NB4 (cell line): ENCODE data around the gene GATA5.

Source experiments
- MYC ChIP-seq: IDR thresholded peaks from 2 replicates; pipeline ENCODE4 v1.6.1; 2011; ENCODE audit warnings: low read depth, low read length
- POLR2A ChIP-seq: IDR thresholded peaks from 2 replicates; pipeline ENCODE4 v1.6.1; 2011; ENCODE audit warnings: mild to moderate bottlenecking; ENCODE audit not compliant: insufficient read length; ENCODE audit errors: extremely low read depth
- TF ChIP-seq, protein P1 (sequence below): IDR thresholded peaks from 2 replicates; pipeline ENCODE4 v1.6.1; 2011; ENCODE audit warnings: low read depth, low read length
- TF ChIP-seq, protein P2 (sequence below): IDR thresholded peaks from one replicate; pipeline ENCODE4 v1.5.1; 2012; ENCODE audit warnings: low read depth, low read length

DNA sequence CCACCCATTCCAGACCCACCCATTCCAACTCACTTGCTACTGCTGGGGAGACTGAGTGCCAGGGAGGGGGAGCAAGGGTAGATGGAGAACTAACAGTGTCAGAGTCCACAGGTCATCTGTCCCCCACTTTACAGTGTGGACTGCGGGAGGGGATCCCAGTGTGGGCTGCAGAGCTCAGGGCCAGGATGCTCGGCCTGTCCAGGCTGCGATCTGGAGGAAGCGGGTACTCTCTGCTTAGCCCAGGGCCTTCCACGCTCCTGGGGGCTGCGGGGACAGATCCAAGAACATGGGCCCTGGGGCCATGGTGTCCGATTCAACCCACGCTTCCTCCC lies 14.1 kb upstream of the GATA5 start:
- TF ChIP-seq, protein P1, sequence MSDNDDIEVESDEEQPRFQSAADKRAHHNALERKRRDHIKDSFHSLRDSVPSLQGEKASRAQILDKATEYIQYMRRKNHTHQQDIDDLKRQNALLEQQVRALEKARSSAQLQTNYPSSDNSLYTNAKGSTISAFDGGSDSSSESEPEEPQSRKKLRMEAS: no peak
- TF ChIP-seq, protein P2, sequence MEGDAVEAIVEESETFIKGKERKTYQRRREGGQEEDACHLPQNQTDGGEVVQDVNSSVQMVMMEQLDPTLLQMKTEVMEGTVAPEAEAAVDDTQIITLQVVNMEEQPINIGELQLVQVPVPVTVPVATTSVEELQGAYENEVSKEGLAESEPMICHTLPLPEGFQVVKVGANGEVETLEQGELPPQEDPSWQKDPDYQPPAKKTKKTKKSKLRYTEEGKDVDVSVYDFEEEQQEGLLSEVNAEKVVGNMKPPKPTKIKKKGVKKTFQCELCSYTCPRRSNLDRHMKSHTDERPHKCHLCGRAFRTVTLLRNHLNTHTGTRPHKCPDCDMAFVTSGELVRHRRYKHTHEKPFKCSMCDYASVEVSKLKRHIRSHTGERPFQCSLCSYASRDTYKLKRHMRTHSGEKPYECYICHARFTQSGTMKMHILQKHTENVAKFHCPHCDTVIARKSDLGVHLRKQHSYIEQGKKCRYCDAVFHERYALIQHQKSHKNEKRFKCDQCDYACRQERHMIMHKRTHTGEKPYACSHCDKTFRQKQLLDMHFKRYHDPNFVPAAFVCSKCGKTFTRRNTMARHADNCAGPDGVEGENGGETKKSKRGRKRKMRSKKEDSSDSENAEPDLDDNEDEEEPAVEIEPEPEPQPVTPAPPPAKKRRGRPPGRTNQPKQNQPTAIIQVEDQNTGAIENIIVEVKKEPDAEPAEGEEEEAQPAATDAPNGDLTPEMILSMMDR: no peak
- no peak for TF ChIP-seq POLR2A
- TF ChIP-seq MYC: no peak
